GM04504 (cell line): ENCODE data around the gene HEPHL1.
"Not testable (repeated sequence)": the region's sequence is repeated elsewhere in the genome, so short reads cannot be mapped to it uniquely, and the experiment has no call there.

Source experiments
- DNase-seq: peaks from one replicate; pipeline ENCODE4 v3.0.0-alpha.2; 2012; ENCODE audit warnings: low read depth

Gene HEPHL1

DNA sequence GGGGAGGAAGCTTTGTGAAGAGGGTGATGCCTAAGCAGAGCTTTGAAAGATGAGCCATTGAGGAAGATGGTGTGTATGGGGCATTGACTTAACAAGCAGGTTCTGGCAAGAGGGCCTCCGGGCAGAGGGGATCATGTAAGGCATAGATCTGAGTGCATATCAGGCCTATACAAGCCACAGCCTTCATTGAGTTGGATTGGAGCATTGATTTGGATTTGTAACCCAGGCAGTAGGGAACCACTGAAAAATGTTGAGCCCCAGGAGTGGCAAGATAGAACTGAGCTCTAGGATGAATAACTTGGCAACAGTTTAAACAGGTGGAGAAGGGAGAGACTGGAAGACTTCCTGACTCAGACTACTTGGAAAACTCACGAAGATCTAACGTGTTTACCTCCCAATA, 128.9 kb downstream of the HEPHL1 start:
- no peak for DNase-seq

DNA sequence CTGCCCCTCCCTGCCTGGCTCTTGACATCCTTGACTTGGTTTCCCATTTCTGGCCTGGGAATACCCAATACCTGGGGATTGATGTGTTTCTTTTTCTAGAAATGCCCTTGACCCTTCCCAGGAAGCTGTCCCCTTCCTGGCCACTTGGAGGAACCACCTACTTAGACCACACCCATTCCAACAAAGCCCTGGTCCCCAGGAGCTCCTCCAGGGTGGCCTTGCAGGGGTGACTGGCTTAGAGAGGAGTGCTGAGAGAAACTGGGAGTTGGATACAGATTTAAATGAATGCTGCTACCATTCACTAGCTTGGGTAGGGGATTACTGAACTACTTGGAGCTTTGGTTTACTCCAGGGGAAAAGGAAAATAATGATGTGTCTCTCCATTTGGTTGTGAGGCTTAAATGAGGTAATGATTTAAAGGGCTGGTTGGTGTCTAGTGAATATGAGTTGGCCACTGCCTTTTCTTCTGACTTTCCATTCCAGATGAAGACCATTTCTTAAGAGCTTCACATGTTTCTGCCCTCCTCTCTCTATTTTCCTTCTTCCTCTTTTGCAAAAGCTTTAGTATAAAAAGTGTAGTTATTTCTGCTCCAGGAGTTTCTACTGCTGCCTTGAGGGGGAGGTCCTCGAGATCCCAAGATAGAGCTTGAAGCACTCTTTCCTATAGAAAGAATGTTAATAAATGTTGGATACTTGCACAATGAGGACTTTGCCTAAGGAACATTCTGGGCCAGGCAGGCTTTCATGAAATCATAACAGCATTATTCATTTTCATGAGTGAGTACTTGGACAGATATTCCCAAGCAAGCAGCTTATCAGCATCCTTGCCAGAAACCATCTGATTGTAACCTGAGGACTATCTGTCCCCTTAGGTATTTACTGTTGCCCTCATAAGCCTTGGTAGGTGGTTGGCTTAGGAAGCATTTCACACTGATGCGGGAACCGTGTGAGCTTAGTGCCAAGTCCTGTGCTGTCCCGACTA, 129.8 kb downstream of the HEPHL1 start:
- no peak for DNase-seq

DNA sequence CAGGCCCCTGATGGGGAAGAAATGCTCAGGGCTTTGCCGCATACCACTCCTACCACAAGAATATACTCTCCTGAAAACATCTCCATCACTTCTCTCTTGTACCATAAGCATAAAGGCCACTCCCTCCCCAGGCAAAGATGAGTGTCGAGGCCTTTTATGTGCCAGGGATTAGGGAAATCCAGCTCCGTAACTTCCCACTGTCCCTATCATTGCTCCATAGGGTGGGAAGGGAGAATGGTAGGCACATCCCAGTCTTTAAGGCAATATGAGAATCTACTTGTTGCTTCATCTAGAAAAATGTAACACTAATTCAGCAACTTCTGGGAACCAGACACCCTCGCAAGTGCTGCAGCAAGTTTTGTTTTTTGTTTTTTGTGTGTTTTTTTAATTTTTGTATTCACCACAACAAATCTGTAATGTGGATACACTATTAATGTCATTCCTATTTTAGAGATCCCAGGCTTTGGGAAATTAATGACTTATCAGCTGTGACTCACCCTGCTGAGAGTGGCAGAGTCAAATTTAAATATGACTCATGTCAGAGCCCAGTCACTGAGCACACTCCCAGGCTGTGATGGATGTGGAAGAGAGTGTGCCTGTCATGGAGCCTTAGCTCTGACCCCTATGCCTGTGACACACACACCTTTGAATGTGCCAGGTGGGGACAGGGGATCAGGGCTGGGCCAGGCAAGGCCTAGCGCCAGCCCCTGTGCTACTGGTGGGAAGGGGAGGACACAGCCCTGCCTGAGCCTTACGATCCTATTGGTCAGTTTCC, 130.9 kb downstream of the HEPHL1 start:
- DNase-seq, result peak; percentile 74

DNA sequence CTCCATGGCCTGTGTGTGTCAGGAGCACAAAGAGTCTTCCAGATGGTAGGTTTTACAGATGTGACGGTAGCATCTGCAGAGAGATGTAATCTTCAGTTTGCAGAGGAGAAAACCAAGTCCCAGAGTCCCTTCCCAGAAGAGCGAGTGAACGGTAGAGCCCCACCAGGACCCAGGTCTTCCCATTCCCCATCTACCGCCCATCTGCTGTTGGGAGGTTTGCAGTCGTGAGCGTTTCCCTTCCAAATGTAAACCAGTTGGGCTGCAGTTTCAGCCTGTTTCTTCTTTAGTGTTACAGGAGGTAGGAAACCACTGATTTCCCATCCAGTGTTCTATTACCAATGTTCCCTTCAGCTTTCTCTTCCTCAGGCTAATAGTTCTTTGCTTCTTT, 131.5 kb downstream of the HEPHL1 start:
- no peak for DNase-seq

DNA sequence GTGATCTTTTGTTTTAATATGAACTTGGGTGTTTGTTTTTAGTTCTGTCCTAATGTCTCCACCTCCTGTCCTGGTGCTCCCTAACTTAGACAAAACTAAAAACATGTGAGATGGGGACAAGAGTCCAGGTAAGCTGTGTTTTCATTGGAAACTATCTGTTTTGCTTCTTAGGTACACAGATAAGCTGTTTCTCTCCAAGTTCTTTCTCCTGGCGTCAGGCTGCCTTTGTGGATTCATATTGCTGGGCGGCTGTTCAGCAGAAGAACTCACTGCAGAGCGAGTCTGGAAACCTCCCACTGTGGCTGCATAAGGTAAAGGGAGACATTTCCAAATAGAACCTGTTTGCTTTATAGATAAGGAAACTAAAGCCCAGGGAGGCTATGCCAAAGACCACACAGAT, 132.2 kb downstream of the HEPHL1 start:
- no peak for DNase-seq

DNA sequence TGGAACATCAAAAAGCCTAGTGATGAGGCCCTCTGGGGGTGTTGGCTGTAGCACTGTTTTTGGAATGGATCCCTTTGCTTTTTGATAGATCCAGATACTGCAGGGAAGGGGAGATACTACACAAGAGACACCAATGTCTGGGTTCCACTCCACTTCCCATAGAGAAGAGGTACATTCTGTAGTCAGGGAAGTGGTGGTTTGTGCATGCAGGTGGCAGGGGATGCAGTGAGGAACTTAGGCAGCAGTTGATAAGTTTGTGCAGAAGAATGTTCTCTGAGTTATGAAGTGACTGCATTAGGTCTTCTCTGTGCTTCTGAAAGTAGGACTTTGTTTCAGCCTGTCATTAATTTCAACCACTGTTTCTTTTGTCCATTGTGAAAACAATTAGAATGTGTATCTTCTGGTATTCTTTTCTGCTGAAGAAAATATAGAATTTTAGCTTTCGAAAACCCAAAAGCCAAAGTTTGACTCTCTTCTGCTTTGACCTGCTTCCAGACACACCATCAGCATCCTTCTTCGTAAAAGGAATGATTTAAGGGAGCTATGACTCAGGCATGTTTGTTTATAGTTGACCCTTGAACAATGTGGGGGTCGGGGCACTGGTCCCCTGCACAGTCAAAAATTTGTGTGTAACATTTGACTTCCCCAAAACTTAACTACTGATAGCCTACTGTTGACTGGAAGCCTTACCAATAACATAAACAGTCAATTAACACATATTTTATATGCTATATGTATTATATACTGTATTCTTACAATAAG, 133.1 kb downstream of the HEPHL1 start:
- no peak for DNase-seq

DNA sequence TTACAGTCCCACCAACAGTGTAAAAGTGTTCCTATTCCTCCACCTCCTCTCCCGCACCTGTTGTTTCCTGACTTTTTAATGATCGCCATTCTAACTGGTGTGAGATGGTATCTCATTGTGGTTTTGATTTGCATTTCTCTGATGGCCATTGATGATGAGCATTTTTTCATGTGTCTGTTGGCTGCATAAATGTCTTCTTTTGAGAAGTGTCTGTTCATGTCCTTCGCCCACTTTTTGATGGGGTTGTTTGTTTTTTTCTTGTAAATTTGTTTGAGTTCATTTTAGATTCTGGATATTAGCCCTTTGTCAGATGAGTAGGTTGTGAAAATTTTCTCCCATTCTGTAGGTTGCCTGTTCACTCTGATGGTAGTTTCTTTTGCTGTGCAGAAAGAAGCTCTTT, 136.2 kb downstream of the HEPHL1 start:
- not testable (repeated sequence) for DNase-seq
